ENCODE results near the gene ASRGL1.

ASRGL1 gene

DNA sequence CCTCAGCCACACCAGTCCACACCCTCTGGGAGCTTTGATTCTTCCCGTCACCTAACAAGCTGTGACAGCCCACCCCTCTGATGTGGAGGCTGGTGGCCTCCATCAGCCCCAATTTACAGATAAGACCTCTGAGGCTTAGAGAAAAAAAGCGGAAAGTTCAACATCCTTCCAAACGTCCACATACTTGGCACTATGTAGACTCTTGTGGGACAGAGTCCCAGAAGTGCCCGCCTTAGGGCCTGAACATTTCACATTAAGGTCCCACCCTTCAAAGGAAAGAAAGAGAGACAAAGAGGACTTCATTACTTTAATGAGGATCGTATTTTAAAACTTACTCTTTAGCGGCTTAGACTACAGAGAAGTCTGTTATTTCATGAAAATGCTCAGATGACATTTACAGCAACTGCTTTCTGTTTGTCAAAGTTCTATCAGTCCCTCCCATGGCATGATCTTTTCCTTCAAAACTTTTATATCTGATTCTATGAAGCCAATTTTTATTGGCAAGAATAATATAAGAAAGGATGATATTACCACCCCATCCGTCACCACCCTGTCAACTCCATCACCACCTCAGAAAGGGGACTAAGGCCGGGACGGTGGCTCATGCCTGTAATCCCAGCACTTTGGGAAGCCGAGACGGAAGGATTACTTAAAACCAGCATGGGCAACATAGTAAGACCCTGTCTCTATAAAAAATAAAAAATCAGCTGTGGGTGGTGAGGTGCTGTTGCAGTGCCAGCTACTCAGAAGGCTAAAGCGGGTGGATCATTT, 65.9 kb downstream of the ASRGL1 start:
- no peak for TF ChIP-seq FOXP2 (optimal IDR thresholded peaks at IDR 0.05; ENCODE audit: borderline replicate concordance, extremely low read depth, extremely low read length, insufficient read depth)
- TF ChIP-seq POLR2AphosphoS5 (IDR thresholded peaks at IDR 0.05; ENCODE audit: low read depth, low read length) = no peak
- TF ChIP-seq, protein P1, sequence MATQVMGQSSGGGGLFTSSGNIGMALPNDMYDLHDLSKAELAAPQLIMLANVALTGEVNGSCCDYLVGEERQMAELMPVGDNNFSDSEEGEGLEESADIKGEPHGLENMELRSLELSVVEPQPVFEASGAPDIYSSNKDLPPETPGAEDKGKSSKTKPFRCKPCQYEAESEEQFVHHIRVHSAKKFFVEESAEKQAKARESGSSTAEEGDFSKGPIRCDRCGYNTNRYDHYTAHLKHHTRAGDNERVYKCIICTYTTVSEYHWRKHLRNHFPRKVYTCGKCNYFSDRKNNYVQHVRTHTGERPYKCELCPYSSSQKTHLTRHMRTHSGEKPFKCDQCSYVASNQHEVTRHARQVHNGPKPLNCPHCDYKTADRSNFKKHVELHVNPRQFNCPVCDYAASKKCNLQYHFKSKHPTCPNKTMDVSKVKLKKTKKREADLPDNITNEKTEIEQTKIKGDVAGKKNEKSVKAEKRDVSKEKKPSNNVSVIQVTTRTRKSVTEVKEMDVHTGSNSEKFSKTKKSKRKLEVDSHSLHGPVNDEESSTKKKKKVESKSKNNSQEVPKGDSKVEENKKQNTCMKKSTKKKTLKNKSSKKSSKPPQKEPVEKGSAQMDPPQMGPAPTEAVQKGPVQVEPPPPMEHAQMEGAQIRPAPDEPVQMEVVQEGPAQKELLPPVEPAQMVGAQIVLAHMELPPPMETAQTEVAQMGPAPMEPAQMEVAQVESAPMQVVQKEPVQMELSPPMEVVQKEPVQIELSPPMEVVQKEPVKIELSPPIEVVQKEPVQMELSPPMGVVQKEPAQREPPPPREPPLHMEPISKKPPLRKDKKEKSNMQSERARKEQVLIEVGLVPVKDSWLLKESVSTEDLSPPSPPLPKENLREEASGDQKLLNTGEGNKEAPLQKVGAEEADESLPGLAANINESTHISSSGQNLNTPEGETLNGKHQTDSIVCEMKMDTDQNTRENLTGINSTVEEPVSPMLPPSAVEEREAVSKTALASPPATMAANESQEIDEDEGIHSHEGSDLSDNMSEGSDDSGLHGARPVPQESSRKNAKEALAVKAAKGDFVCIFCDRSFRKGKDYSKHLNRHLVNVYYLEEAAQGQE (IDR thresholded peaks at IDR 0.05; ENCODE audit: insufficient read depth in 1 of 2, low read depth in 2 of 2, low read length in 2 of 2) = no peak
- TF ChIP-seq TAF1 (IDR thresholded peaks at IDR 0.05; ENCODE audit: borderline replicate concordance, insufficient read depth, low read length) = no peak
- TF ChIP-seq SIN3A (IDR thresholded peaks at IDR 0.05; ENCODE audit: borderline replicate concordance, insufficient read depth, low read length) = no peak

DNA sequence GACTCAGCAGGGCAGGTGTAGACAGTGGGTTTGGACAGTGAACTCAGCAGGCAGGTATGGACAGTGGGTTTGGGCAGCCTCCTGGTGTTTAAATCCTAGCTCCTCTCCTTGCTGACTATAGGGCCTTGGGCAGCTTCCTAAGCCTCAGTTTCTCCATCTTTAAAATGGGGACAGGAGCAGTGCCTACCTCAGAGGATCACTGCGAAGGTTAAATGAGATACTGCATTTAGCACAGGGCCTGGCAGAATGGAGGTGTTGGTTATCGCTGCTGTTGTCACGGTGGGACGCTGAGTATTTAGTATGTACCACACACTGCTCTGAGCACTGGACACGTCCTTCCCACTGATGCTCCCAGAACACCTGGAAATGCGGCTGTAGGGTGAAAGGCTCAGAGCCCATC, 67.2 kb downstream of the ASRGL1 start:
- TF ChIP-seq TAF1 (IDR thresholded peaks at IDR 0.05; ENCODE audit: borderline replicate concordance, insufficient read depth, low read length) (no peak), SIN3A (IDR thresholded peaks at IDR 0.05; ENCODE audit: borderline replicate concordance, insufficient read depth, low read length) (no peak), POLR2AphosphoS5 (IDR thresholded peaks at IDR 0.05; ENCODE audit: low read depth, low read length) (no peak), FOXP2 (optimal IDR thresholded peaks at IDR 0.05; ENCODE audit: borderline replicate concordance, extremely low read depth, extremely low read length, insufficient read depth) (no peak)
- TF ChIP-seq, protein P1 (IDR thresholded peaks at IDR 0.05; ENCODE audit: insufficient read depth in 1 of 2, low read depth in 2 of 2, low read length in 2 of 2) = no peak

DNA sequence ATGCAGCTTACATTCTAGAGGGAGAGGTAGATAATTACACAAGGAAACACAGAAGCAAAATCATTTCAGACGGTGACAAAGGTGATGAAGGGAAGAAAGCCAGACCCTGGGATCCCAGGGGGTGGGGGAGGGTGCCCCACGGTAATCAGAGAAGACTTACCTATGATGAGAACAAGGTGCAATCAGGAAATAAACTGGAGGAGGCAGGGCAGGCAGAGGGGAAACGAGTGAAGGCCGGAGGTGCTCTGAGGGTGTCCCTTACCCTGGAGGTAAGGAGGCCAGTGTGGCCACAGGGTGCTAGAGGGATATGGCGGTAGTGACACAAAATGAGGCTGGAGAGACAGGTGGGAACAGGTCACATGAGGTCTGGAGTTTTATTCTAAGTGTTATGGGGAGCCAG, 67.7 kb downstream of the ASRGL1 start:
- no peak for TF ChIP-seq SIN3A (IDR thresholded peaks at IDR 0.05; ENCODE audit: borderline replicate concordance, insufficient read depth, low read length)
- TF ChIP-seq, protein P1 (IDR thresholded peaks at IDR 0.05; ENCODE audit: insufficient read depth in 1 of 2, low read depth in 2 of 2, low read length in 2 of 2) = no peak
- no peak for TF ChIP-seq TAF1 (IDR thresholded peaks at IDR 0.05; ENCODE audit: borderline replicate concordance, insufficient read depth, low read length)
- no peak for TF ChIP-seq FOXP2 (optimal IDR thresholded peaks at IDR 0.05; ENCODE audit: borderline replicate concordance, extremely low read depth, extremely low read length, insufficient read depth)
- no peak for TF ChIP-seq POLR2AphosphoS5 (IDR thresholded peaks at IDR 0.05; ENCODE audit: low read depth, low read length)

DNA sequence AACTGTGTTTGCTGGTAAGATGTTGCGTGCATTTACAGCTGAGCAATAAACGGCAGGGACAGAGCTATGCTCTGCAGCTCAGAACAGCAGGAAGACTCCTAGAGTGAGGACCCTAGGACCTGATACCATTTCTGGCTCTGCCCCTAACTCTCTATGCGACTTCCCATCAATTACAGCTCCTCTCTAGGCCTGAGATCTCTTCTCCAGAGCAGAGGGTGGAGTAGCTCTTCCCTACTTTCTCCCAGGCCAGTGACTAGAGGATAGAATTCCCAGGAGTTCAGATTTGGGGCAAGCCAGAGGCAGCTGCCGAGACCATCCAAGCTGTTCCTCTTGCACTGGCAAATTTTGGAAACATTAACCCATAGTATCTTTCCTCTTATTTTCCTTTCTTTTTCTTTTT, 68.8 kb downstream of the ASRGL1 start:
- TF ChIP-seq FOXP2 (optimal IDR thresholded peaks at IDR 0.05; ENCODE audit: borderline replicate concordance, extremely low read depth, extremely low read length, insufficient read depth) (no peak), TAF1 (IDR thresholded peaks at IDR 0.05; ENCODE audit: borderline replicate concordance, insufficient read depth, low read length) (no peak), POLR2AphosphoS5 (IDR thresholded peaks at IDR 0.05; ENCODE audit: low read depth, low read length) (no peak)
- TF ChIP-seq, protein P1 (IDR thresholded peaks at IDR 0.05; ENCODE audit: insufficient read depth in 1 of 2, low read depth in 2 of 2, low read length in 2 of 2) = no peak

Data from PFSK-1 (cell line).